Measurements from ENCODE around the gene CHRDL2. TPM values are rescaled to one million over a fixed set of nuclear protein-coding genes. Genes with fewer than 3 reads are reported as not detected.

Gene CHRDL2
- total RNA-seq, 1 donor from 2014 or later: 3.2 TPM

DNA sequence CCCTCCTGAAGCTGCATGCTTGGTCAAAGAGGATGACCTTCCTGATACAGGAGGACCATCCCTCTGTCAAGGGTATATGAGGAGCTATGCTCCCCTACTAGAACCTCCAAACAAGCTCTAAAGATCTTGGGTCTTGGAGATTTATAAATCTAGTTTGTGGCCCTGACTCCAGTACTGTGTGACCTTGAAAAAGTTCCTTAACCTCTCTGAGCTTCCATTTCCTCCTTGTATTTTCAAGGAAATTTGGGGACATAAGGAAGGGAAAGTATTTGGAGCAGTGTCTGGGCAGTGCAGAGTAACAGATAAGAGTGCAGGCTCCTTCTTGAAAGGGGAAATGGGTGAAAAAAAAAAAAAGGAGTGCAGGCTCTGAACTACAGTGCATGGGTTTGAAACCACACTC lies 45.9 kb downstream of the CHRDL2 start:
- no peak for DNase-seq (ENCODE audit: low spot score)

DNA sequence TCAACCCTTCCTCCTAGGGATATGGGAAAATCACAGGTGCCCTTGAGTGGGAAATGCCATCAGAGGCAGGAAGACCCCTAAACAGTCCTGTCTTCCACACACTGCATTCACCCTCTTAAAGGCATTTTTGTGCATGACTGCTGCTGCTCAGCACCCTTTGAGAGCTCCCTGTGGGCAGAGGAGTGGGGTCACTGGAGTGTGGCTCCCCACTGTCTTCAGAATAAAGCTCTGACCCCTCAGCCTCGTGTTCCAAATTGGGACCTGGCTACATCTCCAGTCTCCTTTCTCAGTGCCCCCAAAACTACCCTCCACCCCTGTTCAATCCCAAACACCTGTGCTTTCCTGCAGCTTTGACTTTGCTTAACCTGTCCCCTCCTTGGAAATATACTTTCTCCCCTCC lies 46.6 kb downstream of the CHRDL2 start:
- no peak for DNase-seq (ENCODE audit: low spot score)

DNA sequence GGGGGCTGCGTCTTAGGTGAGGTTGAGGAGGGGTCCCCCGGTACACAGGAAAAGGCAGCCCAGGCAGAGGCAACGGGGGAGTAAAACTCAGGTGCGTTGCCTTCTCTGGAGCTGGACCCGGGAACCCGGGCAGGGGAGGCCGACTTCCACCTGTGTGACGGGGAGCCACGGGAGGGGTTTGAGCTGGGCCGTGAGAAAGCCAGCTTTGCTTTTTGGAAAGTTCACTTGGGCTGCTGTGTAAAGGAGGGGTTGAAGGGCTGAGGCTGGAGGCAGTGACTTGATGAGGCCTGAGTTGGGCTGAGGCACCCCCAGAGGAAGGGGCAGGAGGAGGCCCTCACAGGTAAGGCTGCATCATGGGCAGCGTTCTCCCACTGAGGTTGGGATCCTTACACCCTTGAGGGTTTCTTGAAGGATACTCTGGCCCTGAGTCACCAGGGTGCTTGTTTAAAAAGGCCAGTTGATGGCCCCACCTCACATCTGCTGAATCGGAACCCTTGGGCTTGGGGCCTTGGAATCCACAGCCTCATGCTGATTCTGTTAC lies 47.2 kb downstream of the CHRDL2 start:
- no peak for DNase-seq (ENCODE audit: low spot score)

DNA sequence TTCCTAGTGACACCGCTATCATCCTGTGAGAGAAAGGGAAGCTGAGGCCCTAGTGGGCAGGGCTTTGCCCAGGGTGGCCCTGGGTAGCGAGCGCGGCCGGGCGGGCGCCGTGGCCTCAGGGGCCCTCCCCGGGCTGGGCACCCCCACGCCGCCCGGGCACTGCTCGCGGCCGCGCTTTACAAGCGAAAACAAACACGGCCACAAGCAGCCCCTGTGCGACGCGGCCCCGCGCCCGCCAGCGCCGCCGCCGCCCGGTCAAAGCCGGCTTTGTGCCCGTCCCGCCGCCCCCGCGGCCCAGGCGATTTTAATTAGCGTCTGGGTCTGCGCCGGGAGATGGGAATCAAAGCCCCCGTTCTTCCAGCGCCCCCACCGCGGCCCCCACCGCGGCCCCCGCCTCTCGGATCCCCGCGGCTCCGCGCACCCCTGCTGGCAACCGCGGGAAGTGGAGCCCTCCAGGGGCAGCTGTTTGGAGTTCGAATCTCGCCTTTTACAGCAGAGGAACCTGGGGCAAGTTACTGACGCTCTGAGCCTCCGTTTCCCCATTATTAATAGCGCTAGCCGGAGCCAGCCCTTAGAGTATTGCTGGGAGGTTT lies 47.9 kb downstream of the CHRDL2 start:
- no peak for DNase-seq (ENCODE audit: low spot score)

DNA sequence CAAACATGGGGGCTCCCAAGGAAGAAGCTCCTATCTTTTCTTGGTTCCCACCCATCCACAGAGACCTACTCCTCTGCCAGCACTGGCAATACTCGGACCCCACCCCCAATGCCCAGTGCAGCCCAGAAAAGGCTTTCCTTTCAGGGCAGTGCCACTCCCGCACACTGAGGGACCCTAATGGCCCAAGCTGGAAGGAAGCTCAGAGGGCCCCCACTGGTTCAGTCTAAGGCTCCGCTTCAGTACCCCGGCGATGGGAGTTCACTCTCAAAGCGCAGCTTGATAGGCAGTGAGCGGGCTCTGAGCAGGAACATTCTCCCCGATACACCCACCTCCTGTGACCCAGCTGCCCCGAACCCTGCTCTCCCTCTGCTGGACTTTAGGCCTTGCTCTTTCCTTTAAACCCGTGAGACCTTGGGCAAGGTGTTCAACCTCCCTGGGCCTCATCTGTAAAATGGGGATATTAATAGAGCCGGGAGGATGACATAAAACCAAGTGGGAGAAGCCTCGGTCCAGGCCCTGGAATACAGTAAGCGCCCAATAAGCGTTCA lies 48.4 kb downstream of the CHRDL2 start:
- no peak for DNase-seq (ENCODE audit: low spot score)

DNA sequence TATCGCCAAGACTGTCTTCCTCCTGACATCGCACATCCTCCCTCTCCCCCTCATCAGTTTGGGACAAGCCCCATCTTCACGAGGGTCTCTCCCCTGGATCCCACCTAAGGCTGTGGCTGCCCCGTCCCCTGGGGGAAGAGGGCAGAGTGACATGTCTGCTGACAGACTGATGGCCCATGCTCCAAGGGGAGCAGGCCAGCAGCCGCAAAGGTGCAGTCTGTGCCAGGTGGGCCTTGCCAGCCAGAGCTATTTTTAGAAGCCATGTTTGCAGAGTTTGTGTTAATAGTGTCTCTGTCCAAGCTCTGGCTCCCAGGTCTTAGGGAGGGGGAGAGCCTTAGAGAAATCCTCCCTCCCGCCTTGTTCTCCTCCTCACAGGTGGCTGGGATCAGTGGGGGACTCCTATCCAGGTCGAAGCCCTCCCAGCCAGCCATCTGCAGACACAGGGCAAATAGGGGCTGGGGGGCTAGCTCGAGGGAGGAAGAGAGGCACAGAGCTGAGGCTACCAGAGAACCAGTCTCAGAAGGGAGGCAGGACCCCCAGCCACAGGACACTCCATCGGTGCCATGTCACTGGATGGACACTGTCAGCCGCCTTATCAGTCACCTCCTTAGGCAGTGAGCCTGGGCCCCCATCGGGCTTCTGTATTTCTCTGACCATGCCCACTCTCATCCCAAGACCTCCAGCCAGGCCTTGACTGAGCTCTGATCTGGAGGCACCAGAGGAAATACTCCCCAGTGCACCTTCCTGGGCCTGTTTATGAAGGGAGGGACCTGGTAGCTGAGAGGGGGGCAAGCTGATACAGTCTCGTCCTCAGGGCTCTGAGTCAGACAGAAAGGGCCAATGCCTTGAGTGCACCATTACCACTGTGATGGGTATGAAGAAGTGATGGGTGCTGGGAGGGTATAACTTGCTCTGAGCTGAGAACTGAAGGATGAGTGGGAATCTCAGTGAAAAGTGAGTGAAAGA lies 49.3 kb downstream of the CHRDL2 start:
- peak; percentile 27 for DNase-seq (ENCODE audit: low spot score)

DNA sequence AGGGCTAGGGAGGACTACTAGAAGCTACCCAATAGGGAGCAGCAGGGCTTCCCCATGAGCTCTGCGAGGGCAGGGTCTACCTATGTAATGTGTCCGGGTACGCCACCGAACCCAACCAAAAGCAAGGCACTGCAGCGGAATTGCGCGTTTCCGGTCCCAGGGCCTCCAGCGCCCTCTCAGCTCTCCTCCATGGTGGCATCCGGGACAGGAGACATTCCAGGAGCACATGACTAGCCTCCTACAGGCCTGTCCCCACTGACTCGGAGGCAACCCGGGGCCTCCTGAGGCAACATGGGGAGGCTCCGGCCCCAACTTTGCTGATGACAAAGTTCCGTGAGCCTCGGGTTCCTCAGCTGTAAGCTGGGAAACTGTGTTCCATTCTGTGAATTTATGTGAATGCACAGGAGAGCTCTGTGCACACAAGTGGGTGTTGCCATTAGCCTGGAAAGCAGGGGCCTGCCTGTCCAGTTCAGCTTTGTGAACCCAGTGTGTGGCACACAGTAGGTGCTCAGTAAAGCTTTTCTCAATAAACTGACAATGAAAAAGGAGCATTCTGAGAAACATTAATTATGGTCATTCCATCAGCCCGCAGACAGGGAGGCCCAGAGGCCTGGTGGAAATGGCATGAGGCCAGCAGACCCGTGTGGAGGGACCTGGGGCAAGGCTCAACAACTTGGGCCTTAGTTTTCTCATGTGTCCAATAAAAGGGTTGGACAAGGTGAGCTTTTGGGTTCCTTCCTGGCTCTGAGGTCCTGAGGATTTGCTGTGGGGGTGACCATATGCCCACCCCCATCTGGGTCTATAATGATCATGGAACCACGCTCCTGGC lies 50.3 kb downstream of the CHRDL2 start:
- no peak for DNase-seq (ENCODE audit: low spot score)

DNA sequence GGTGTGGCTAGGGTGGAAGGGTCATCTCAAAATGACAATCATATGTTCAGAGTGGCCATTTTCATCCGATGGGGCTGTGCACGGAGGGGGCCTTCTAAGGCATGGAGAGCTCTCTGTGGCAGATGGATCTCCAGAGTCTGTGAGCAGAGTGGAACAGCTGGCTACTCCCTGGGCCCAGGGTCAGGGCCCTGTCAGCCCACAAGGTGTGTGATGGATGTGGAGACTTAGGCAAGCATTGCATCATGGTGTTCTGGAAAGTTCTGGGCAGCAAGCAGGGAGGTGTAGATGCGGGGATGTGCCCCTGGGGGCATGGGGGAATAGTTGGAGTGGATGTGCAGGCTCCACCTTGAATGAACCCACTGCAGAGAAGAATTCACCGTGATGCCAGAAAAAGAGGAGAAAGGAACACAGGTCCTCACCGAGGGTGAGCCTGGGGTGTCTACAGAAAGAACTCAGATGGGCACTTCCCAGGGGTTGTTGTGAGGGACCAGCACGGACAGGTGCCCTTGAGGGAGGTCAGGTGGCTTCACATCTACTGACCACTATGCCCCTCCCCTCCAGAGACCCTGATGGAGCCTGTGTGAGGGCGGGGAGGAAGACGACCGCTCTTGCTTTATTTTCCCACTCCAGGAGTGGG lies 51.1 kb downstream of the CHRDL2 start:
- DNase-seq (ENCODE audit: low spot score): peak; percentile 36

DNA sequence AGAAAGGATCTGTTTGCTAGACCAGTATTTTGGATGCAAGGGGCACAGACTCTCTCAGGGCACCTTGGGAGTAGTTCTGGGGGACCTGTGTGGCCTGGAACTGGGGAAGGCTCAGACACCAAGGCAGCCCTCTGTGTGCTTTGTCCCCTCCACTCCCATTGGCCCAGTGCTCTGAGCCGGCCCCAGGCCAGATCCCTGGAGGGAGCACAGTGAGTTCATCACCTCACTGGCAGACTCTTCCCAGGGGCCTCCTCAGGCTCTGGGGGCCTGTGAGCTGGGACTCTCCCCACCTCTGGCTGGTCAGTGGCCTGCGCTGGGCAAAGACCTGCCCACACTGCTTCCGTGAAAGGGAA lies 51.7 kb downstream of the CHRDL2 start:
- DNase-seq (ENCODE audit: low spot score): no peak

DNA sequence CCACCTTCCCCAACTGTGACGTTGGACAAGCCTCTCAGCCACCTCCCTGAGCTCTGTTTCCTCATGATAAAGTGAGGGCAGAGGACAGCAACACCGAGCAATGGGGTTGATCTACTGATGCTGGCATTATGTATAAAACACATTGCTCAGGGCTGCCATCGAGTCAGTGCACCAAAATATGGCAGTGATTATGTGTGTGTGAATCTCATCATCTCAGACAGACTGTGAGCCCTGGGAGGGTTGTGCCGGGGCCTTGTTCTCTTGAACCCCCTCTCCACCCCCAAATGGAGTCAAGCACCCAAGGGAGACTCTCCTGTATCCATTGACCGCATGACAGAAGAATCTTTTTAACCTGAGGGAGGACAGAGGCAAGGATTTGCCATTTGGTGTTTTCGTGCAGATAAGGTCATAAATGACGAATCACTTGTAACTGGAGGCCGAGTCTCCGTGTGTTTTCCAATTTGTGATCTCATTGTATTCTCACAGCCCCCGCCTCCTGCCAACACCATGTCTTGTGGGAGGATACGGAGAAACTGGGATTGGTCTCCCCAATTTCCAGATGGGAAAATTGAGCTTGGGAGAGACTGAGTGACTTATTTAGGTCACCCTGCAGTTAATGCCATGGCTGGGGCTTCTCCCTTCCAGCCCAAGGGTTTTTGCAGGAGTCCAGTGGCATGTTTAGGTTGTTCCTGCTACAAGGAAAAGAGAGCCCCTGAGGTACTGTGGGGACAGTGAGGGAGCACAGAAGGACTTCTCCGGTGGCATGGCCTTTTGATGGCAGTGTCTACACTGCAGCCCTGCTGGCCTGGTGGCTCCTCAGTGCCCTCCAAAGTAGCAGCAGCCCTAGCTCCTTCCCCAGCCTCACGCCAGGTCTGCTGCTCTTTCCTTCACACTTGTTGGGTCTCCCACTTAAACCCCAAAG lies 52.4 kb downstream of the CHRDL2 start:
- DNase-seq (ENCODE audit: low spot score): no peak

DNA sequence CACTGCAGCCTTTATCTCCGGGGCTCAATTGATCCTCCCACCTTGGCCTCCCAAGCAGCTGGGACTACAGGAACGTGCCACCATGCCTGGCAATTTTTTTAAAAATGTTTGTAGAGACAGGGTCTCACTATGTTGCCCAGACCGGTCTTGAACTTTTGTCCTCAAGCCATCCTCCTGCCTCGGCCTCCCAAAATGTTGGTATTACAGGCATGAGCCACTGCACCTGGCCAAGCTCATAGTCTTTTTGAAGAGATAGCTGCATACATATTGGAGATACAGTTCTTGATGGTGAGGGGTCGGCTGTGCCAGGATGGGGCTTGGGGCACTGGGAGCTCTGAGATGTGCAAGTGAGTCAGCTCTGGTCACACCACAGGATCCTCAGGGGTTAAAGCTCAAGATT lies 53.2 kb downstream of the CHRDL2 start:
- no peak for DNase-seq (ENCODE audit: low spot score)

DNA sequence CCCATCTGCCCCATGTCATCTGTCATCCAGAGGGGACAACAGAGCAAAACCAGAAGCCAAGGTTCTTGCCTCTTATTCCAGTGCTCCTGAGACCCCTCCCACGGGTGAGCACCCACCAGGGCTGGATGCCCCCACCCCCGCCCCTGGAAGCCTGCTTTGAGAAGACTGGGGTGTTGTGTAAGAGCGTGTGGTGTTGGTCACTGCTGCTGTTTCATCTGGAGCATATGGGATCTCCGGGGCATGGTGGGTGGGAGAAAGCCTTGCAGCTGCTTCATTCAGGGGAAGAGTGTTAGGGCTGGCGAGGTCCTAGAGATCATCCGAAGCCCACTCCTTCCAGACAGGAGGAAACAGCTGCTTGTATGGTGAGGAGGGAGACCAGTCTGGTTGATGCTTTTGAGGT lies 54.1 kb downstream of the CHRDL2 start:
- DNase-seq (ENCODE audit: low spot score): no peak

DNA sequence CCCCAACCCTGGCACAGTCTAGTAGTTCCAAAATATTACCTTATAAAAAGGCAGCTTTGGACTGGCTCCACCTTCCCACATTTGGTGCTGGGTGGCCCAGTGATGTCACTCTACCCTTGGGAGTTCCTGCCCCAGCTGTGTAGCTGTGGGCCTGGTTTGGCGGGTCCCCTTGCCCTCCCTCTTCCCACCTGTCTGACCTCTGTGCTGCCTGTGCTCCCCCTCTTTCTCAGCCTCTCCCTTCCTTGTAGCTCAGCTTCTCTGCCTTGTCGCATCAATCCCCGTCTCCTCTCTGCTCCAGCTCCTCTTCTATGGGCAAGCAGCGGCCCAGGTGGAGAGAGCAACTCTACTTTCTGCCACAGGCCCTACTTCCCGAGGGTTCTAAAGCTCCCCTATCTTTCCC lies 54.6 kb downstream of the CHRDL2 start:
- no peak for DNase-seq (ENCODE audit: low spot score)

DNA sequence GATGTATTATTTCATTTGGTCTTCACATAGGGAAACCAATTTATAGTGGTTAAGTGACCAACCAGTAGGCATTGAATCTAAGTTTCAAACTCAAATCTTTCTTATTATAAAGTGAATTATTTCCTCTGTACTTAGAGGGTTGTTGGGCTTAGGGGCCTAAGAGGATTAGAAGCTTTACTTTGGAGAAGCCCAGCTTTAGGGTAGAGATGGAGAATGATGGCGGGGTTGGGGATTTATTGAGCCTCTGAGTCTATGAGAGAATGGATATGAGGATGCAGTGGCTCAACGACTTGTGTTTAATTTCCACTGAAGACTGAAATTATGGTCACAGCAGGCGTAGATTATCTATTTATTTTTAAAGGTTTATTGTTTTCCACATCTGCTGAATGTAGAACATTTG lies 55.5 kb downstream of the CHRDL2 start:
- DNase-seq (ENCODE audit: low spot score): no peak

DNA sequence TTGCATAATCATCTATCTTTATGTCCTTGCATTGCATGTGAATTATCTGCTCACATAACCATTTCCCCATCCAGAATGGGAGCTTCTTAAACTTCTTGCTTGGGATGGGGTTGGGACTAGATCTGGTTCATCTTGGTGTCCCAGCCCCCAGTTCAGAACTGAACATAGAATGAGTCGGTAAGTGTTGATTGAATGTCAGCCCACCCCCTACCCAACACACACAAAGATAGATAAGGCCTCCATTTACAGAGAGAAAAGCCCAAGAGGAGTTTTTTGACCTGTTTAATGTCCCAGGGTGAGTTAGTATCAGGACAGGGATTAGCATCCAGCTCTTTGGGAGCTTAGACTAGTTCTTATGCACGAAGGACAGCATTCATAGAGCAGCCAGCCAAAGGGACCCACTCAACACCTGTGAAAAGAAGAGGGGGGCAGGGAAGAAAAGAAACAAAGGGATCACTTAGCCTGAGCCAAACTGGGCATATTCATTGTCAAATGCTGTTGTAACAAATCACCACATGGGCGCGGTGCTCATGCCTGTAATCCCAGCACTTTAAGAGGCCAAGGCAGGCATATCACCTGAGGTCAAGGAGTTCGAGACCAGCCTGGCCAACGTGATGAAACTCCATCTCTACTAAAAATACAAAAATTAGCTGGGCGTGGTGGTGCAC lies 57.4 kb downstream of the CHRDL2 start:
- DNase-seq (ENCODE audit: low spot score): no peak

DNA sequence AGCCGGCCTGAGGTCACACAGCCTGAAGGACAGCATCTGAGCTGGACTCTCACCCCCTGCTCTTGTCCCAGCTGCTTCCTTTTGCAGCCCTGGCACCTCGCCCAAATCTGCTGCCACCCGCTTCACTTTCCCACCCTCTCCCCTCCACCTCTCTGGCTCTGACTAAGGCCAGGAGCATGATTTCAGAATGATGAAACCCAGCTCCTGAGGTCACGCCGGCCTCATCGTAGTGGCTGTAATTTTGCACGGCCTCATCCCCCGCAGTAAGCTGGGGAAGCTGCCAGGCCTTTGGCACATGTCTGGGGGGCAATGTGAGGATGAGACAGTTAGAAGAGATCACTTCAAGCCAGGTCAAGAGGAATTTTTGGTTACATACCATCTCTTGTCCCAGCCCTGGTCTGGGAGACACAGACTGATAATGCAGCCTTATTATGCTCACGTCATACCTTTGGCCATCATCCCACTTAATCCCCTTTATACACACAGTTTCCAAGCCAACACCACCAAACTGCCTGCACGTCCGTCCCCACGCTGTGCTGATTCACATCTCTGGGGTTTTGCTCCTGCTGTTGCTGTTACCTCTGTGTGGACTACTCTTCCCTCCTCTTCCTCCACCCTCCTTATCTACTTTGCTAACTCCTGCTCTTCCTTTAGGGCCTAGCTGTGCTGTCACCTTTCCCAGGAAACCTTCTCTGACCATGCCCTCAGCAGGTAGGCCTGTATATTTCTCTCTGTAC lies 58.1 kb downstream of the CHRDL2 start:
- DNase-seq (ENCODE audit: low spot score): peak; percentile 84

DNA sequence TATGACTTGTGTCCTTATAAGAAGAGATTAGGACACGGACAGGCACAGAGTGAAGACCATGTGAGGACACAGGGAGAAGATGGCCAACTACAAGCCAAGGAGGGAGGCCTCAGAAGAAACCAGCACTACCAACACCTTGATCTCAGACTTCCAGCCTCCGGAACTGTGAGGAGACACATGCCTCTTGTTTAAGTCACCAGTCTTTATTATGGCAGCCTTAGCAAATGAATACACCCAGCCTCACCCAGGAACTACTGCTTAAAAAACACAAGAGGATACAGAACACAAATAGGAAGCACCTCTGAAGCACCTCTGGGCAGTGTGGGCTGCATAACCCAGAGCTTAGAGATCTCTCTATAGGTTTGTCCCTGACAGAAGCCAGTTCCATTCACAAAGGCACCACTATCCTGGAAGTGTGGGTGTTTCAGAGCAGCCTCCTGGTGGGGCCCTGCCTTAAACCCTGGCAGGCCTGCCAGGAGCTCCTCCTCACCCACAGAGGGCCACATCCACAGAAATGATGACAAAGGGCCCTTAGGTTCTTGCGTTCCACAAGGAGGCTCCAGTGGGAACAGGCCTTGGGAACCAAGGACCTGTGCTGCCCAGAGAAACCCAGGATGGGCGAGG lies 58.8 kb downstream of the CHRDL2 start:
- DNase-seq (ENCODE audit: low spot score): no peak

DNA sequence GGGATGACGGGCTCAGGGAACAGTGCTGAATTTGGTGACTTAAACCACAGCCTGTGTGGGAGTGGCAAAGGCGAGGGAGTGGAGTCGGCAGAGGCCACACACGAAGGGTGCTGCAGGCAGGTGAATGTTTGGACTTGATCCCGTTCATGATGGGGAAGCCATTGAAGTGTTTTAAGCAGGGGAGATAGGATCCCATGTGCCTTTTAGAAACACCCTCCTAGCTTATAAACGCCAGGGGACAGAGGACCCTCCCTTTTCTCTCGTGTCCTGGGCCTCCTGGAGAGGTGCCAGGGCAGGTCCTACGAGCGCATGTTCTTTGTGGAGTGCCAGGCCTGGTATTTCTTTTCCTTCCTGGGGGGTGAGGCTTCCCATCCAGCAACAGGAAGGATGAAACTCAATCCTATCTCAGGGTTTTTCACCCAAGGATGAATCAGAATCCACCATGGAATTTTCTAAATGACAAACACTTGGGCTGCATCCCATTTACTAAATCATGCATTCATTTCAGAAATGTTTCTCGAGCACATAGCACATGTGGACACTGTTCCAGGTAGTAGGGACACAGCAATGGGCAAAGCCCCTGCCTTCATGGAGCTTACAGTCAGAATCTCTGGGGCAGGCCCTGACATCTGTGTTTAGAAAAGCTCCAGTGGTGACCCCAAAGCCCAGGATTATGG lies 59.6 kb downstream of the CHRDL2 start:
- no peak for DNase-seq (ENCODE audit: low spot score)
